ES-I3 (cell line): ENCODE results near the gene NUP85.
"Not testable (repeated sequence)": the region's sequence is repeated elsewhere in the genome, so short reads cannot be mapped to it uniquely, and the experiment has no call there.

Experiments
- H3K36me3 ChIP-seq: 2 replicates; pipeline ENCODE4 v1.6.1; 2013; ENCODE audit warnings: mild to moderate bottlenecking, low read length, control low read depth, moderate library complexity; ENCODE audit not compliant: insufficient read depth
- H3K4me1 ChIP-seq: 2 replicates; pipeline ENCODE4 v1.6.1; 2013; ENCODE audit warnings: mild to moderate bottlenecking, control low read depth, low read length; ENCODE audit not compliant: insufficient read depth
- H3K9ac ChIP-seq: 2 replicates; pipeline ENCODE4 v1.6.1; 2013; ENCODE audit warnings: low read depth, mild to moderate bottlenecking, low read length, moderate library complexity
- H3K9me3 ChIP-seq: 2 replicates; pipeline ENCODE4 v1.6.1; 2013; ENCODE audit warnings: mild to moderate bottlenecking, low read length, moderate library complexity; ENCODE audit not compliant: control insufficient read depth, insufficient read depth

NUP85 gene

GRCh38 chr17:75241143-75241430, 35.6 kb downstream of the NUP85 start:
- no peak overlapping the region for H3K9ac ChIP-seq
- no peaks in the 10 kb centered on the region for H3K9me3 ChIP-seq
- H3K36me3 ChIP-seq = peaks cover 40% of the 10 kb centered on the region
- H3K4me1 ChIP-seq = no peaks in the 10 kb centered on the region; the same call in 1 of the 2 replicates

- no peaks in the 10 kb centered on the region for H3K9me3 ChIP-seq
- peaks cover 38% of the 10 kb centered on the region for H3K36me3 ChIP-seq
- no peak overlapping the region for H3K9ac ChIP-seq
- H3K4me1 ChIP-seq = no peaks in the 10 kb centered on the region; the same call in 1 of the 2 replicates
These were observed 36.0 kb downstream of the NUP85 start for GRCh38 chr17:75241502-75241901.

- peaks cover 33% of the 10 kb centered on the region for H3K36me3 ChIP-seq
- H3K9me3 ChIP-seq = no peaks in the 10 kb centered on the region
- no peak overlapping the region for H3K9ac ChIP-seq
- H3K4me1 ChIP-seq = no peaks in the 10 kb centered on the region; the same call in 1 of the 2 replicates
These were observed 36.5 kb downstream of the NUP85 start for GRCh38 chr17:75241996-75242460.

- H3K36me3 ChIP-seq = peaks cover 32% of the 10 kb centered on the region
- no peak overlapping the region for H3K9ac ChIP-seq
- H3K4me1 ChIP-seq = no peaks in the 10 kb centered on the region; the same call in 1 of the 2 replicates
- no peaks in the 10 kb centered on the region for H3K9me3 ChIP-seq
These were observed 37.1 kb downstream of the NUP85 start for GRCh38 chr17:75242461-75243042.

GRCh38 chr17:75244133-75244866, 38.8 kb downstream of the NUP85 start:
- Histone ChIP-seq H3K36me3 (peaks cover 32% of the 10 kb centered on the region), H3K4me1 (peaks cover under 1% of the 10 kb centered on the region; the same call in 1 of the 2 replicates), H3K9ac (no peak overlapping the region), H3K9me3 (no peaks in the 10 kb centered on the region)

DNA sequence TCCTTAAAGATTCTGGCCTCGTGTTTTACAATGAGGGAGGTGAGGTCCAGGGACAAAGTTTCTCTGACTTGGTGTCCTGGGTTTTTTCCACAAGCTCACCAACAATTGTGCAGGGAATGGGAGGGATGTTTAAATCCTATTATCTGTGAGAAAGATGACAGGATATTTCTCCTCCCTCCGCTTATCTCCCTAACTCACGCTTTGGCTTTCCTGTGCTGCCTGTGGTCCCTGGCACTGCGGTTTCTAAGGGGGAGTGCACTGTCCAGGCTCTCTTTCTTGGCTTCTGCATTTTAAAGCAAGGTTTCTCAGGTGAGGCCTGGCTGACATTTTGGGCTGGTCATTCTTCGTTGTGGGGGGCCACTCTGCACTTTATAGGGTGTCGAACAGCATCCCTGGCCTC, 39.5 kb downstream of the NUP85 start:
- peaks cover 32% of the 10 kb centered on the region for H3K36me3 ChIP-seq

GRCh38 chr17:75246404-75246803, 40.9 kb downstream of the NUP85 start:
- Histone ChIP-seq H3K36me3 (peaks cover 25% of the 10 kb centered on the region), H3K4me1 (peaks cover 20% of the 10 kb centered on the region), H3K9me3 (no peaks in the 10 kb centered on the region), H3K9ac (no peak overlapping the region)

More for the DNA sequence above, 39.5 kb downstream of the NUP85 start:
- Histone ChIP-seq H3K4me1 (peaks cover 8% of the 10 kb centered on the region), H3K9me3 (no peaks in the 10 kb centered on the region), H3K9ac (no peak overlapping the region)

DNA sequence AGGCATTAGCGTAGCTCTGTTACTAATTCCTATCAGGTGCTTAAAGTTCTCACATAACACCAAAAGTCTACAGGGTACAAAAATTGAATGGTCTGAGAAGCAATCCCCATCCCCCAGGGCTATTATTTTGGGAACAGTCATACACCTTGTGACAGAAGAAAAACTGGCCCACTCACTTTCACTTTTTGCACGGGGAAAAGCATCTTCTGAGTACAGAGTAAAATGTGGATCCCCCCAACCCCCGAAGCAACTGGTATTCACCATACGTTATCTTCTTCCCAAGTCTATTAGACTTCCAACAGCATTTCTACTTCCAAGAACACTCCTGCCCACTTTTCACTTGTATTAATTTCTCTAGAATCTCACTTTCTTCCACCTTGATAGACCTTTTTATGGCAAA, 44.1 kb downstream of the NUP85 start:
- H3K9me3 ChIP-seq = no peaks in the 10 kb centered on the region
- H3K4me1 ChIP-seq = peaks cover 29% of the 10 kb centered on the region
- peaks cover 13% of the 10 kb centered on the region for H3K36me3 ChIP-seq
- H3K9ac ChIP-seq = no peak overlapping the region

- Histone ChIP-seq H3K9ac (no peak overlapping the region), H3K9me3 (no peaks in the 10 kb centered on the region), H3K4me1 (peaks cover 29% of the 10 kb centered on the region), H3K36me3 (peaks cover 9% of the 10 kb centered on the region)
These were observed 44.6 kb downstream of the NUP85 start for GRCh38 chr17:75250009-75250471.

DNA sequence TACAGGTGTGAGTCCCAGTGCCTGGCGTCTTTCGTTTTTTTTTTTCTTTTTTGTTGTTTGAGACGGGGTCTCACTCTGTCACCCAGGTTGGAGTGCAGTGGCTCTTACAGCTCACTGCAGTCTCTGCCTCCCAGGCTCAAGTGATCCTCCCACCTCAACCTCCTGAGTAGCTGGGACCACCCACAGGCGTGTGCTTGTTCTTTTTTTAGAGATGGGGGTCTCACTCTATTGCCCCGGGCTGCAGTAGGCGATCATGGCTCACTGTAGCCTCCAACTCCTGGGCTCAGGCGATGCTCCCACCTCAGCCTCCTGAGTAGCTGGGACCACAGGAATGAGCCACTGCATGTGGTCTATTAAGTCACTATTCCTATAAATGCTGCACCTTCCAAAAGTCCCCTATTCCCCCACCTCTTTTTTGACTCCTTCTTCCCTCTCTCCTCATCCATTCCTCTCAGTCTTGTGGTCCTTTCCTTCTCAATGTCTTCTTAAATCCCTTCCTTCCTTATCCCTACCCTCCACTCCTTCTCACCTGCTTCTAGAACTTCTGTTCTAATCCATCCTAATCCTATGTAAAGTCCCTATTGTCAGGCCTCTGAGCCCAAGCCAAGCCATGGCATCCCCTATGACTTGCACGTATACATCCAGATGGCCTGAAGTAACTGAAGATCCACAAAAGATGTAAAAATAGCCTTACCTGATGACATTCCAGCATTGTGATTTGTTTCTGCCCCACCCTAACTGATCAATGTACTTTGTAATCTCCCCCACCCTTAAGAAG, 46.7 kb downstream of the NUP85 start:
- Histone ChIP-seq H3K9ac (no peak overlapping the region), H3K9me3 (no peaks in the 10 kb centered on the region), H3K36me3 (no peaks in the 10 kb centered on the region), H3K4me1 (peaks cover 29% of the 10 kb centered on the region)

GRCh38 chr17:75255954-75256698, 50.6 kb downstream of the NUP85 start:
- not testable (repeated sequence) for H3K9me3 ChIP-seq, H3K9ac ChIP-seq, H3K36me3 ChIP-seq
- H3K4me1 ChIP-seq = peaks cover 25% of the 10 kb centered on the region

DNA sequence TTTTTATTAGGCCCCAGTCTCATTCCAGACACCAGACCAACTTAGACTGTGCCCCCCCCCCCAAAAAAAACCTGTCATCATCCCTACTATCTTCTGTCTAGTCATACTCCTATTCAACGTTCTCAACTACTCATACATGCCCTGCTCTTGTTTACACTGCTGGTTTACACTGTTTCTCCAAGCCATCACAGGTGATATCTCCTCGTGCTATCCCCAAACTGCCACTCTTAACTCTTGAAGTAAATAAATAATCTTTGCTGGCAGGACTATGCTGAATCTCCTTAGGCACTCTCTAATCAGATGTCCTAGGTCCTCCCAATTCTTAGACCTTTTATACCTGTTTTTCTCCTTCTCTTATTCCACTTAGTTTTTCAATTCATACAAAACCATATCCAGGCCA, 51.7 kb downstream of the NUP85 start:
- peaks cover 14% of the 10 kb centered on the region for H3K4me1 ChIP-seq
- H3K36me3 ChIP-seq, H3K9me3 ChIP-seq, H3K9ac ChIP-seq: not testable (repeated sequence)

DNA sequence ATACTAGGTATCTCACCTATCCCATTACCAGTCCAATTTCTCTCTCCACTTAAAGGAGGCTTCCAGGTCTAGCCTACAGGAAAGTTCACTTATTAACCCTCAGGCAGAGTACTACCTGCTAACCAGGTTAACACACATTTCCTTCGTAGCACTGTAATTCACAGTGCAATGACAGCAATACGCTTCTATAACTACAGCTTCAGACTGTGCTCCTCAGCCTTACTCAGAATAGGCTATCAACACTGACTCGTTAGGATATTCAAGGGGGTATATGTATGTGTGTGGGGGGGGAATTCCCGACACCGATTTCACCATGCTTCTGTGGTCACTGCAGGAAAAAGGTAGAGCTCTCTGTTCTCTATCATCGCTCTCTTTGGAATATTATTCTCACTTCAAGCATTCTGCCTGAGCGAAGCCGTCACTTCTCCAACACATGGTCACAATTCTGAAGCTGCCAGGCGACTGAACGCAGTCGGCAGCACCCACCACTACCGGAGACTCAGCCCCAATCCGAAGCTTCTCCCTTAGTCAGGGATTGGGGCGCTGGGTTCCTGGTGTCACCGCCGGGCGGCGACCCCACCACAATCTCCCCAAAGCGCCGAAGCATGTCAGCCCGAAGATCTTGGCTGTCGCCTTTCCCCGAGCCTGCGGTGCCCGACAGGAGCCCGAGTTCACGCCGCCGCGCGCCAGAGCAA, 55.3 kb downstream of the NUP85 start:
- Histone ChIP-seq H3K4me1 (peaks cover 19% of the 10 kb centered on the region), H3K9ac (peak overlapping the region; percentile 92), H3K36me3 (no peaks in the 10 kb centered on the region), H3K9me3 (no peaks in the 10 kb centered on the region)
